ENCODE measurements around the gene MSMP. TPM values are rescaled to one million over a fixed set of nuclear protein-coding genes. Genes with fewer than 3 reads are reported as not detected.

Gene MSMP
- total and polyA plus RNA-seq, 2 donors (not counting 1 experiment from before 2014, with no cell fraction given): 2.3 to 3.9 TPM

GRCh38 chr9:35763181-35763580, 9.1 kb upstream of the MSMP start:
- POLR2A ChIA-PET: no interaction called here

GRCh38 chr9:35760651-35761050, 6.6 kb upstream of the MSMP start:
- WGBS (ENCODE audit: insufficient coverage): 39% methylated on average over 2 of the region's 2 CpGs
- Mint-ChIP-seq H3K4me1 (peaks cover 62% of the 10 kb centered on the region), H3K4me3 (no peak overlapping the region), H3K27ac (peak overlapping the region; percentile 65), H3K9me3 (ENCODE audit: insufficient read depth) (no peaks in the 10 kb centered on the region), H3K27me3 (no peaks in the 10 kb centered on the region)
- H2AFZ ChIP-seq (ENCODE audit: insufficient read depth, low read depth, low read length, poor library complexity, severe bottlenecking): no peak overlapping the region
- peak overlapping the region in 1 of 2 donors; percentile 44 for H3K27ac ChIP-seq (ENCODE audit: low read length in 2 of 2)
- H3K4me2 ChIP-seq (replicated peaks; ENCODE audit: low read depth, low read length, poor library complexity, severe bottlenecking): no peak overlapping the region
- H3K27me3 ChIP-seq (replicated peaks in 1 of 4; ENCODE audit: control extremely low read depth in 1 of 4, control insufficient read depth in 3 of 4, insufficient read depth in 4 of 4, low read length in 3 of 4): no peaks in the 10 kb centered on the region
- H4K20me1 ChIP-seq (ENCODE audit: control insufficient read depth, insufficient read depth, low read length, poor library complexity, severe bottlenecking): peaks cover 15% of the 10 kb centered on the region
- peaks cover 0 to 2% (median 0%) of the 10 kb centered on the region in 3 donors for H3K9me3 ChIP-seq (ENCODE audit: control extremely low read depth in 1 of 3, control insufficient read depth in 2 of 3, insufficient read depth in 1 of 3, low read length in 2 of 3)
- peaks cover 75% of the 10 kb centered on the region for H3K79me2 ChIP-seq (ENCODE audit: control insufficient read depth, insufficient read depth, low read length)
- TF ChIP-seq EZH2 (IDR thresholded peaks at IDR 0.05; ENCODE audit: borderline replicate concordance, insufficient read depth, low read depth, low read length, poor library complexity, severe bottlenecking): no peak
- no peak for TF ChIP-seq CTCF (IDR thresholded peaks at IDR 0.05)
- H3K9ac ChIP-seq (ENCODE audit: low read length): no peak overlapping the region
- no peak for ATAC-seq (ENCODE audit: low read depth)
- ChIA-PET POLR2A (no interaction called here), CTCF (interaction anchor here (0.8 to 7.7 kb wide), 7 partner anchors 15 to 118 kb away, joined by 3 to 56 read pairs (median 4); partner anchors contain the start of genes FAM221B, GBA2, RGP1 and TLN1)
- intact Hi-C loops (cut with micrococcal nuclease): no loop called here
- no peak for DNase-seq
- H3K36me3 ChIP-seq (replicated peaks in 1 of 2; ENCODE audit: control extremely low read depth in 1 of 2, control insufficient read depth in 1 of 2, extremely low read depth in 1 of 2, insufficient read depth in 2 of 2, low read length in 1 of 2): peaks cover 0 to 5% of the 10 kb centered on the region in 2 experiments
- no peak overlapping the region for H3K4me3 ChIP-seq (ENCODE audit: control extremely low read depth in 1 of 5, extremely low read depth in 1 of 5, insufficient read depth in 1 of 5, low read depth in 2 of 5, low read length in 4 of 5)
- H3K4me1 ChIP-seq (ENCODE audit: control insufficient read depth in 2 of 2, insufficient read depth in 2 of 2, low read length in 2 of 2): peaks cover 27 to 35% of the 10 kb centered on the region in 2 donors

More at GRCh38 chr9:35763181-35763580, 9.1 kb upstream of the MSMP start:
- H3K9ac ChIP-seq (ENCODE audit: low read length): no peak overlapping the region
- Mint-ChIP-seq H3K27me3 (no peaks in the 10 kb centered on the region), H3K9me3 (ENCODE audit: insufficient read depth) (no peaks in the 10 kb centered on the region), H3K27ac (no peak overlapping the region), H3K4me3 (no peak overlapping the region), H3K4me1 (peaks cover 46% of the 10 kb centered on the region)
- peaks cover 30% of the 10 kb centered on the region for H4K20me1 ChIP-seq (ENCODE audit: control insufficient read depth, insufficient read depth, low read length, poor library complexity, severe bottlenecking)
- DNase-seq: no peak
- whole genome bisulfite sequencing (ENCODE audit: insufficient coverage): no CpG with 5 or more reads among the region's 2 CpGs
- no peak for ATAC-seq (ENCODE audit: low read depth)
- no peak overlapping the region for H3K4me2 ChIP-seq (replicated peaks; ENCODE audit: low read depth, low read length, poor library complexity, severe bottlenecking)
- CTCF ChIA-PET: interaction anchor here (0.7 to 1.8 kb wide), 3 partner anchors 25 to 684 kb away, joined by 3 to 6 read pairs (median 4); partner anchors contain the start of gene FANCG
- H2AFZ ChIP-seq (ENCODE audit: insufficient read depth, low read depth, low read length, poor library complexity, severe bottlenecking): no peak overlapping the region
- H3K79me2 ChIP-seq (ENCODE audit: control insufficient read depth, insufficient read depth, low read length): peaks cover 87% of the 10 kb centered on the region
- TF ChIP-seq EZH2 (IDR thresholded peaks at IDR 0.05; ENCODE audit: borderline replicate concordance, insufficient read depth, low read depth, low read length, poor library complexity, severe bottlenecking) (no peak), CTCF (IDR thresholded peaks at IDR 0.05) (no peak)
- H3K4me1 ChIP-seq (ENCODE audit: control insufficient read depth in 2 of 2, insufficient read depth in 2 of 2, low read length in 2 of 2): peaks cover 11 to 13% of the 10 kb centered on the region in 2 donors
- H3K27ac ChIP-seq (ENCODE audit: low read length in 2 of 2): no peak overlapping the region
- peaks cover 0 to 5% of the 10 kb centered on the region in 2 experiments for H3K36me3 ChIP-seq (replicated peaks in 1 of 2; ENCODE audit: control extremely low read depth in 1 of 2, control insufficient read depth in 1 of 2, extremely low read depth in 1 of 2, insufficient read depth in 2 of 2, low read length in 1 of 2)
- H3K9me3 ChIP-seq (ENCODE audit: control extremely low read depth in 1 of 3, control insufficient read depth in 2 of 3, insufficient read depth in 1 of 3, low read length in 2 of 3): peaks cover 0 to 2% (median 0%) of the 10 kb centered on the region in 3 donors
- H3K4me3 ChIP-seq (ENCODE audit: control extremely low read depth in 1 of 5, extremely low read depth in 1 of 5, insufficient read depth in 1 of 5, low read depth in 2 of 5, low read length in 4 of 5): no peak overlapping the region
- intact Hi-C loops (cut with micrococcal nuclease): no loop called here
- H3K27me3 ChIP-seq (replicated peaks in 1 of 4; ENCODE audit: control extremely low read depth in 1 of 4, control insufficient read depth in 3 of 4, insufficient read depth in 4 of 4, low read length in 3 of 4): no peaks in the 10 kb centered on the region
